GM23248 (cell line): ENCODE data around the gene SYS1. TPM values are rescaled to one million over a fixed set of nuclear protein-coding genes. Genes with fewer than 3 reads are reported as not detected.
A peak's percentile ranks its signal among the peaks of the same experiment; 100 is the strongest.

Experiments used
- DNase-seq: peaks from one replicate; pipeline ENCODE4 v3.0.0-alpha.2; 2015
- H2AFZ ChIP-seq: fragments of 200-600 bp; sonication (generic); 2 replicates; pipeline ENCODE4 v1.6.1; 2016; ENCODE audit warnings: antibody characterized with exemption
- H3F3A ChIP-seq: fragments of 200-600 bp; sonication (generic); 2 replicates; pipeline ENCODE4 v1.6.1; 2016; ENCODE audit warnings: mild to moderate bottlenecking, antibody characterized with exemption, mixed run types; ENCODE audit not compliant: insufficient read depth
- H3K27ac ChIP-seq: fragments of 200-600 bp; sonication (generic); 2 replicates; pipeline ENCODE4 v1.5.1; 2016; ENCODE audit warnings: mild to moderate bottlenecking
- H3K27me3 ChIP-seq: fragments of 200-600 bp; sonication (generic); replicated peaks from 2 replicates; pipeline ENCODE4 v1.6.1; 2016; ENCODE audit warnings: mild to moderate bottlenecking; ENCODE audit not compliant: insufficient read depth
- H3K36me3 ChIP-seq: fragments of 200-600 bp; sonication (generic); 2 replicates; pipeline ENCODE4 v1.6.1; 2016; ENCODE audit warnings: low read depth, mild to moderate bottlenecking
- H3K4me1 ChIP-seq: fragments of 200-600 bp; sonication (generic); 2 replicates; pipeline ENCODE4 v1.6.1; 2016; ENCODE audit warnings: mild to moderate bottlenecking; ENCODE audit not compliant: insufficient read depth
- H3K4me2 ChIP-seq: fragments of 200-600 bp; sonication (generic); one replicate; pipeline ENCODE4 v1.6.1; 2016; ENCODE audit warnings: mild to moderate bottlenecking; ENCODE audit not compliant: unreplicated experiment
- H3K4me3 ChIP-seq: fragments of 200-600 bp; sonication (generic); 2 replicates; pipeline ENCODE4 v1.5.1; 2016; ENCODE audit warnings: mild to moderate bottlenecking
- H3K79me2 ChIP-seq: fragments of 200-600 bp; sonication (generic); 2 replicates; pipeline ENCODE4 v1.6.1; 2016; ENCODE audit warnings: mild to moderate bottlenecking; ENCODE audit not compliant: insufficient read depth
- H3K9ac ChIP-seq: fragments of 200-600 bp; sonication (generic); 2 replicates; pipeline ENCODE4 v1.6.1; 2016; ENCODE audit warnings: mild to moderate bottlenecking
- H3K9me2 ChIP-seq: fragments of 200-600 bp; sonication (generic); 2 replicates; pipeline ENCODE4 v1.6.1; 2016; ENCODE audit warnings: mixed run types, mild to moderate bottlenecking, moderate library complexity; ENCODE audit not compliant: insufficient read depth
- H3K9me3 ChIP-seq: fragments of 200-600 bp; sonication (generic); one replicate; pipeline ENCODE4 v1.6.1; 2017; ENCODE audit warnings: low read depth
- H4K20me1 ChIP-seq: fragments of 200-600 bp; sonication (generic); 2 replicates; pipeline ENCODE4 v1.6.0; 2016; ENCODE audit not compliant: insufficient read depth
- EZH2 ChIP-seq: fragments of 200-600 bp; sonication (generic); IDR thresholded peaks from 2 replicates; pipeline ENCODE4 v1.6.1; 2018; ENCODE audit warnings: antibody characterized with exemption, mild to moderate bottlenecking; ENCODE audit not compliant: insufficient read depth, poor library complexity, severe bottlenecking
- EZH2phosphoT487 ChIP-seq: fragments of 200-600 bp; sonication (generic); IDR thresholded peaks from 2 replicates; pipeline ENCODE4 v1.6.1; 2018; ENCODE audit warnings: antibody characterized with exemption, moderate library complexity, mild to moderate bottlenecking, low read depth; ENCODE audit not compliant: insufficient read depth
- WGBS, 2 experiments: methylation state at CpG; one replicate each; pipeline ENCODE4 v1.1.6; 2015 to 2017; ENCODE audit warnings: low lambda C conversion rate in 2 of 2, low coverage in 1 of 2; ENCODE audit errors: missing lambda C conversion rate in 2 of 2; 5-methylcytosine and 5-hydroxymethylcytosine counted together
- in situ Hi-C: fragments of 300-500 bp; cut with MboI; formaldehyde crosslinking; loops from 2 replicates; pipeline ENCODE4 v1.15.0; 2020
- polyA plus RNA-seq: library from polyadenylated mRNA; unstranded; fragments of >200 nt; fragmentation: Nextera tagmentation; extraction: Ambion mirVana; gene quantifications from 2 replicates; pipeline ENCODE4 v1.2.1, GENCODE V29; 2016
- total RNA-seq: library from RNA; depleted of rRNA; stranded (reverse); fragments of >200 nt; shearing (Covaris generic); gene quantifications from 2 replicates; pipeline ENCODE4 v1.2.3, GENCODE V29; 2014

SYS1 gene
- total and polyA plus RNA-seq, 2 experiments from 2014 or later, result 27.1 to 27.3 TPM

- peaks cover 55% of the 10 kb centered on the region for H3F3A ChIP-seq
- no peak overlapping the region for H3K4me3 ChIP-seq
- H3K36me3 ChIP-seq, result peaks cover 23% of the 10 kb centered on the region
- WGBS, 2 experiments, result 40 to 43% methylated on average over 7 of the region's 7 CpGs
- no peaks in the 10 kb centered on the region for H3K27me3 ChIP-seq
- H3K4me2 ChIP-seq, result no peak overlapping the region
- in situ Hi-C loops, result loop anchor here (5.0 kb wide), 1 partner anchor 119 kb away; no protein-coding TSS in a partner anchor
- H3K9ac ChIP-seq, result no peak overlapping the region
- H3K9me3 ChIP-seq, result no peaks in the 10 kb centered on the region
- TF ChIP-seq EZH2phosphoT487 (no peak), EZH2 (no peak)
- DNase-seq, result peak; percentile 53
- no peaks in the 10 kb centered on the region for H3K9me2 ChIP-seq
- H3K27ac ChIP-seq, result peak overlapping the region; percentile 39
- H3K4me1 ChIP-seq, result no peaks in the 10 kb centered on the region
- H2AFZ ChIP-seq, result no peak overlapping the region
- no peaks in the 10 kb centered on the region for H4K20me1 ChIP-seq
- peaks cover 3% of the 10 kb centered on the region; the same call in 1 of the 2 replicates for H3K79me2 ChIP-seq
Measured at GRCh38 chr20:45322952-45323383, 40.0 kb upstream of the SYS1 start.

GRCh38 chr20:45323731-45324130 lies 39.2 kb upstream of the SYS1 start:
- Histone ChIP-seq H3K27me3 (no peaks in the 10 kb centered on the region), H4K20me1 (no peaks in the 10 kb centered on the region), H3K4me3 (no peak overlapping the region), H3K9ac (no peak overlapping the region), H3K79me2 (peaks cover 10% of the 10 kb centered on the region; the same call in 1 of the 2 replicates), H3K9me3 (no peaks in the 10 kb centered on the region), H3K9me2 (no peaks in the 10 kb centered on the region), H3K36me3 (peaks cover 30% of the 10 kb centered on the region), H3K4me2 (no peak overlapping the region), H3F3A (peaks cover 63% of the 10 kb centered on the region), H2AFZ (no peak overlapping the region), H3K27ac (peak overlapping the region; percentile 39), H3K4me1 (no peaks in the 10 kb centered on the region)
- peak; percentile 68 for DNase-seq
- in situ Hi-C loops, result loop anchor here (5.0 kb wide), 1 partner anchor 119 kb away; no protein-coding TSS in a partner anchor
- no peak for TF ChIP-seq EZH2
- TF ChIP-seq EZH2phosphoT487, result no peak

GRCh38 chr20:45325371-45325770 lies 37.6 kb upstream of the SYS1 start:
- peaks cover 47% of the 10 kb centered on the region for H3K36me3 ChIP-seq
- H3K9me3 ChIP-seq, result no peaks in the 10 kb centered on the region
- in situ Hi-C loops, result no loop called here
- peaks cover 80% of the 10 kb centered on the region for H3F3A ChIP-seq
- no peak overlapping the region for H2AFZ ChIP-seq
- H3K4me2 ChIP-seq, result no peak overlapping the region
- no peaks in the 10 kb centered on the region for H4K20me1 ChIP-seq
- DNase-seq, result no peak
- 59 to 75% methylated on average over 4 to 6 of the region's 6 CpGs for WGBS, 2 experiments
- no peaks in the 10 kb centered on the region for H3K27me3 ChIP-seq
- H3K27ac ChIP-seq, result 0 out of 2 replicates have a peak overlapping the region, but pooled peaks have one; percentile 3
- no peak for TF ChIP-seq EZH2phosphoT487
- TF ChIP-seq EZH2, result no peak
- H3K9ac ChIP-seq, result no peak overlapping the region
- H3K9me2 ChIP-seq, result no peaks in the 10 kb centered on the region
- no peaks in the 10 kb centered on the region for H3K4me1 ChIP-seq
- H3K4me3 ChIP-seq, result no peak overlapping the region
- H3K79me2 ChIP-seq, result peaks cover 24% of the 10 kb centered on the region

- Histone ChIP-seq H3K9ac (no peak overlapping the region), H3K27me3 (no peaks in the 10 kb centered on the region), H3K27ac (0 out of 2 replicates have a peak overlapping the region, but pooled peaks have one; percentile 11), H3F3A (peaks cover 92% of the 10 kb centered on the region), H3K9me2 (no peaks in the 10 kb centered on the region), H3K4me2 (no peak overlapping the region), H3K4me1 (no peaks in the 10 kb centered on the region), H3K9me3 (no peaks in the 10 kb centered on the region), H4K20me1 (no peaks in the 10 kb centered on the region), H3K79me2 (peaks cover 55% of the 10 kb centered on the region), H3K4me3 (no peak overlapping the region), H2AFZ (no peak overlapping the region), H3K36me3 (peaks cover 78% of the 10 kb centered on the region)
- in situ Hi-C loops, result no loop called here
- no peak for TF ChIP-seq EZH2phosphoT487
- no peak for TF ChIP-seq EZH2
- WGBS, 2 experiments, result 95 to 98% methylated on average over 4 of the region's 4 CpGs
- DNase-seq, result no peak
Measured at GRCh38 chr20:45328451-45328850, 34.5 kb upstream of the SYS1 start.
